ENCODE data around the gene AP1G1. TPM values are rescaled to one million over a fixed set of nuclear protein-coding genes. Genes with fewer than 3 reads are reported as not detected.

AP1G1 gene
- total and polyA plus RNA-seq, 2 of the 8 experiments (the other 6 are each of a cell fraction or from before 2014, with no cell fraction given), result 43.9 to 68.4 TPM

DNA sequence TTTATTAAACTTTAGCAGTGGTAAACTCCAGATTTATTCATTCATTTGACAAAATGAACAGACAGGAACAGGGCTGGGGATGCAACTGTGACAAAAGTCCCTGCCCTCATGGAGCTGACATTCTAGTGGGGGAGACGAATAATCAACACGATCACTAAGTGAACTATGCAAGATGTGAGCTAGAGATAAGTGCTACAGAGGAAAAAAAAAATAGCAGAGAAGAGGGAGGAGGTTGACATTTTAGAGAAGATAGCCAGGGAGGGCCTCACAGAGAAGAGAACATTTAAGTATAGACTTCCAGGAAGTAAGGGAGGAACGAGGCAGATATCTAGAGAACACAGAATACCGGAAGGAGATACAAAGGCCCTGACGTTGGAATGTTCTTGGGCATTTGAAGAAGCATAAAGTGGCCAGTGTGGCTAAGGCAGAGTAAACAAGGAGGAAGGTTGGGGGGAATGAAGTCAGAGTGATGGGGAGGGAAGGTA is 17.9 kb upstream of the AP1G1 start:
- Histone ChIP-seq H3K4ac (replicated peaks; ENCODE audit: insufficient read length, low read depth, low read length) (no peak overlapping the region), H4K91ac (replicated peaks; ENCODE audit: insufficient read length, low read length) (no peak overlapping the region), H3K36me3 (ENCODE audit: control insufficient read depth in 2 of 4, insufficient read depth in 4 of 4, low read length in 3 of 4) (no peaks in the 10 kb centered on the region), H3K14ac (ENCODE audit: insufficient read length) (no peak overlapping the region), H3K23ac (ENCODE audit: insufficient read length) (no peak overlapping the region), H3K9me3 (ENCODE audit: insufficient read depth in 2 of 2, low read depth in 1 of 2, low read length in 1 of 2) (no peaks in the 10 kb centered on the region), H2BK12ac (ENCODE audit: low read depth, low read length) (no peak overlapping the region), H3K4me3 (ENCODE audit: extremely low read depth in 1 of 4, insufficient read depth in 2 of 4, low read depth in 3 of 4, low read length in 4 of 4) (no peak overlapping the region), H3K79me1 (ENCODE audit: low read depth, low read length) (no peaks in the 10 kb centered on the region), H3K27ac (ENCODE audit: low read depth, low read length) (no peak overlapping the region), H3K79me2 (ENCODE audit: control insufficient read depth in 1 of 2, insufficient read depth in 2 of 2, low read length in 2 of 2) (no peaks in the 10 kb centered on the region), H4K8ac (ENCODE audit: extremely low read depth, insufficient read depth, low read length) (no peak overlapping the region), H2AFZ (ENCODE audit: low read length) (no peak overlapping the region), H2BK15ac (ENCODE audit: low read length) (no peak overlapping the region), H3K56ac (replicated peaks; ENCODE audit: insufficient read length, low read depth, low read length) (no peak overlapping the region), H3K4me2 (ENCODE audit: insufficient read depth in 1 of 2, low read depth in 2 of 2, low read length in 2 of 2) (no peak overlapping the region), H3K23me2 (ENCODE audit: low read depth, low read length) (peaks cover 2% of the 10 kb centered on the region; the same call in 1 of the 2 replicates), H2BK5ac (ENCODE audit: low read depth, low read length) (no peak overlapping the region), H2AK5ac (ENCODE audit: low read depth, low read length) (no peak overlapping the region), H4K5ac (ENCODE audit: insufficient read length, low read depth, low read length) (no peak overlapping the region), H3K18ac (ENCODE audit: extremely low read depth, low read length) (no peak overlapping the region), H2BK20ac (ENCODE audit: low read length) (no peak overlapping the region), H4K20me1 (replicated peaks in 1 of 2; ENCODE audit: control insufficient read depth in 1 of 2, insufficient read depth in 2 of 2, low read length in 2 of 2) (no peaks in the 10 kb centered on the region), H3K4me1 (replicated peaks in 1 of 4; ENCODE audit: control insufficient read depth in 3 of 4, insufficient read depth in 4 of 4, low read length in 3 of 4) (no peaks in the 10 kb centered on the region), H3K27me3 (replicated peaks in 1 of 4; ENCODE audit: control insufficient read depth in 3 of 4, extremely low read depth in 1 of 4, insufficient read depth in 3 of 4, low read length in 3 of 4) (no peaks in the 10 kb centered on the region), H2BK120ac (replicated peaks; ENCODE audit: low read depth, low read length) (no peak overlapping the region), H3K9ac (replicated peaks in 1 of 4; ENCODE audit: extremely low read depth in 1 of 4, low read depth in 3 of 4, low read length in 3 of 4) (no peak overlapping the region)
- CTCF ChIA-PET (ENCODE audit: partially characterized antibody), result no interaction called here
- POLR2A ChIA-PET (ENCODE audit: partially characterized antibody), result no interaction called here
- FAIRE-seq (no peak), DNase-seq (ENCODE audit: low read depth in 1 of 2, low spot score in 2 of 2) (no peak)
- 91% methylated on average over 5 of the region's 5 CpGs; no CpG with 5 or more reads in 1 of the 2 experiments for WGBS, 2 experiments (ENCODE audit: extremely low coverage in 1 of 2, insufficient coverage in 1 of 2, insufficient read length in 1 of 2, insufficient replicate concordance in 2 of 2, low coverage in 1 of 2, low lambda C conversion rate in 2 of 2, missing lambda C conversion rate in 1 of 2)
- no peak for TF ChIP-seq CEBPB (IDR thresholded peaks at IDR 0.05; ENCODE audit: low read depth, low read length)
- no peak for TF ChIP-seq BCL11A (IDR thresholded peaks at IDR 0.05; ENCODE audit: low read depth in 2 of 2, low read length in 2 of 2)
- no peak for TF ChIP-seq CBX8 (IDR thresholded peaks at IDR 0.05; ENCODE audit: borderline replicate concordance, low read depth, low read length)
- no peak for TF ChIP-seq JUND (IDR thresholded peaks at IDR 0.05; ENCODE audit: low read length)
- no peak for TF ChIP-seq TBP (IDR thresholded peaks at IDR 0.05; ENCODE audit: low read depth, low read length)
